G401.6 (cell line): Measurements from ENCODE around the gene HJV.

Experiments used
- FAIRE-seq: peaks from 2 replicates; lab custom pipeline; 2012; peaks lifted over from hg19 to GRCh38; lab: Jason Lieb, UNC

Gene HJV

GRCh38 chr1:146021050-146021445, 487 bp downstream of the HJV start:
- no peak for FAIRE-seq

GRCh38 chr1:146020058-146021049, 1.2 kb downstream of the HJV start:
- FAIRE-seq: no peak

- no peak for FAIRE-seq
These were observed 2.1 kb downstream of the HJV start for GRCh38 chr1:146019231-146020057.

GRCh38 chr1:146016891-146017290, 4.6 kb downstream of the HJV start:
- no peak for FAIRE-seq

GRCh38 chr1:146013559-146013922, 8.0 kb downstream of the HJV start:
- FAIRE-seq: no peak

GRCh38 chr1:146012703-146013558, 8.6 kb downstream of the HJV start:
- FAIRE-seq: peak; percentile 89

- no peak for FAIRE-seq
These were observed 11.3 kb downstream of the HJV start for GRCh38 chr1:146010126-146010738.

GRCh38 chr1:146007489-146008133, 13.9 kb downstream of the HJV start:
- FAIRE-seq: no peak

- no peak for FAIRE-seq
These were observed 19.8 kb downstream of the HJV start for GRCh38 chr1:146001709-146002108.

- FAIRE-seq: no peak
These were observed 22.1 kb downstream of the HJV start for GRCh38 chr1:145999321-146000024.

GRCh38 chr1:145997718-145998023, 23.9 kb downstream of the HJV start:
- FAIRE-seq: no peak

- FAIRE-seq: no peak
These were observed 24.4 kb downstream of the HJV start for GRCh38 chr1:145997016-145997717.

- no peak for FAIRE-seq
These were observed 25.0 kb downstream of the HJV start, which contains the start of gene TXNIP for GRCh38 chr1:145996433-145997015. Gene TXNIP, minus strand, starts transcription at chr1:145996579. Its CDS starts 313 bp downstream, at chr1:145996266.

GRCh38 chr1:145995964-145996432, 25.5 kb downstream of the HJV start:
- FAIRE-seq: no peak

GRCh38 chr1:145995148-145995881, 26.2 kb downstream of the HJV start:
- no peak for FAIRE-seq

GRCh38 chr1:145994391-145995120, 27.0 kb downstream of the HJV start:
- no peak for FAIRE-seq

- FAIRE-seq: no peak
These were observed 27.7 kb downstream of the HJV start for GRCh38 chr1:145993618-145994390.
